ENCODE data around the gene FOXO1.

The FOXO1 gene

DNA sequence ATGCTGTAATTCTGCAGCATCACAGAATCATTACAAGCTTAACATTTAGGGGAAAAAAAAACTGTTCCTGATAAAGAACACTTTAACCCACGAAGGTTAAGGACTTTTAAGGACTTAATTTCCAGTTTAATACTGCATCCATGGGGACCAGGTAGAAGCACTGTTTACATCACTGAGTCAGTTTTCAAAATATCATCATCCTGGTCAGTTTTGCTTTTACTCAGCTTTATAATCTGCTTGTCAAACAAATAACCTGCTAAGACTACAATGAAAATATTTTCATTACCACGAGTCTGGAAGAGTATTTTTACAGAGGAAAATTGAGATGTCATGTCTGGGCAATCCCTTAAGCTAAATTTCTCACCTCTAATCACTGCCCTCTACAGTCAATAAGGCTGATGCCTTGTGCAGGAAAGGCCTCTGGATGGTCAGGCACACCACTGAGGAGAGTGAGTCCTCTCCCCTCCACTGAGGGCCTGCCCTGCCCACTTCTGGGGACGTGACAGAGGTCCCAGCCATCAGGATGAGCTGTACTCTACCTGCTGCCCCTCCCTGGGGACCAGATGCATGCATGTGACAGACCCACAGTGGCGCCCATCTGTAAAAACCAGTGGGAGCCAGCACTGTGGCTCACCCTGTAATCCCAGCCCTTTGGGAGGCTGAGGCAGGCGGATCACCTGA lies 31.0 kb downstream of the FOXO1 start:
- no peak for DNase-seq

GRCh38 chr13:40632915-40633314 lies 33.5 kb downstream of the FOXO1 start:
- DNase-seq, result no peak

DNA sequence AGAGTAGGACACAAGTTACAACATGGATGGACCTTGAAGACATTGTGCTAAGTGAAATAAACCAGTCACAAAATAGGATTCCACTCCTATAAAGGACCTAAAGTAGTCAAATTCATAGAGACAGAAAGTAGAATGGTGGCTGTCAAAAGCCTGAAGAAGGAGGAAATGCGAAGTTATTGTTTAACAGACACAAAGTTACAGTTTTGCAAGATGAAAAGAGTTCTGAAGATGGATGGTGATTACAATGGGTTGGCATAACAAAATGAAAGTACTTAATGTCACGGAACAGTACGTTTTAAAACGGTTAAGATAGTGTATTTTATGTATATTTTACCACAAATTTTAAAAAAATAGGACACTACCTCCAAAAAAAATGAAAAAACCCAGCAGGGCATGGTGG lies 34.8 kb downstream of the FOXO1 start:
- no peak for DNase-seq

DNA sequence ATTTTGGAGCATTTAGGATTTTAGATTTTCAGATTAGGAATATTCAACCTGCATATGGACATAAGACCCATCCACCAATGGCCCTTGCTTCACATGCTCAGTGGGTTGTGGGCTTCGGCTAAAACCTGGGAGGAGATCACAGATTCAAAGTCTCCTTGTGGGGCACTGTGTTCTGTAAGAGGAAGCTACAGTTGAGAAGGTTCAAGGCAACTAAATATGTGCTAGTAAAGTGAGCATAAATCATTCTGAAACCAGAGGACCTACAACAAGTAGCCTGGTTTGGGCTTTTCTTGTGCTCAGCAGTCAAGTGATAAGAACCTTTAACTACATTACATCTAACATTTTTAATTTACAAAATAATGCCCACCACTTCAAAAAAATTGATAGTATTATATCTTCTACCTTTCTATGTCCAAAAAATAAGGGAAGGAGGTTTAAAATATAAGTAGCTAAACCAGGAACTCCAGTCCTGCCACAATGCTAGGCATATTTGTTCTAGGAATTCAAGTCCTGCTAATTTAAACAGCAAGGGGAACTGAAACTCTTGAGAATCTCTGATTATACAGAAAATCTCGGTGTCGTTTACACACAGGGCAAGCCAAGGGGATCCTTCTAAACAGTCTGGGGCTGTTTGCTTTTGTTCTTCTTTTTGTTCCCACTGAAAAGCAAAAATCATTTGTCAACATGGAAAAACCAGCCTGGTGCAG lies 36.6 kb downstream of the FOXO1 start:
- no peak for DNase-seq

DNA sequence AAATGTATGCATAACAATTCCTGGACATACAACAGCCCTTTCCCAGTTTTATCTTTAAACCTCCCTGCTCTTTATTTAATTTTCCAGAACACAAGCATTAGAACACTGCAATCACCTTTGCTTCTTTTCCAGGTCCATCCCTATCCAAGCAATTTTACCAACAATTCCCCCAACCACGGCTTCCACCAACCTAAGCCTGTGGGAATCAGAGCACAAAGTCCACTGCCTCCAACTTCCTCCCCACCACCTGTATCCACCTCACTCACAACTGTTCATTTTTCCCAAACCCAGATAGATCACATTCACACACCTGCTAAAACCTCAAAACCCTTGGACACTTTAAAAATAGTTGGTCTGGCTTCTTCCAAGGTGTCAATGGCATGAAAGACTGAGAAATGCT lies 39.5 kb downstream of the FOXO1 start:
- DNase-seq, result no peak

DNA sequence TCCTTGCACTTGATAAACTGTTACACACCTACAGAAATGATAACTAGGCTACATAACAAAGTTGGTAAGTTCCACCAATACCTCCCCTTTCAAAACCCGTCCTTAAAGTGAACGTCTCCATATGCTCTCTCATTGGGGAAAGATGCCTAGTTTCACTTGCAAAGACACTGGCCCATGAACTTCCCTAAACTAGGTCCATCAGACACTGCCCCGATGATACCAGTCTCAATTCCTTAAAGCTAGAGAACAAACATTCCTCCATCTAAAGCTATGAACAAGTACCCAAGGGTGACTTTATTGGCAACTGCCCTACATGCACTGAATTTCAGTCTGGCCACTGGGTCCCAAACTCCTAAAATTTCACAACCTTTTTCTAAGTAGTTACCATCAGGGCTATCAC lies 39.9 kb downstream of the FOXO1 start:
- DNase-seq, result no peak

DNA sequence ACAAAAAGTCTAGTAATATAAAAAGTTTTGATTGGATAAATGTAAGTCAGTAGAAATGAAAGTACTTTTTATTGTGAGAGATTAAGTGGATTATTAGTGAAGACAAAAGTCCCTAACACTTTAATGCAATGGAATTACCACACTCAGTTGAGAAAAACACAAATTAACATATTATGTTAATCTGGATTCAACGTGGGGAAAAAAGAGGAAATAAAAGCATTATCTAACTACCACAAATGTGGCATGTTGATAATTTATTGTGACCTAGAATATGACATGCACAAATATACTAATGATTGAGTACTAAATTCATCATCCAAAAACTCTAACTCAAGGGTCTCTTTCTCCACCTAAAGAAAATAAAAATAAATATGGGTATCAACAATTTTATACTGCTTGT lies 41.5 kb downstream of the FOXO1 start:
- DNase-seq, result no peak

DNA sequence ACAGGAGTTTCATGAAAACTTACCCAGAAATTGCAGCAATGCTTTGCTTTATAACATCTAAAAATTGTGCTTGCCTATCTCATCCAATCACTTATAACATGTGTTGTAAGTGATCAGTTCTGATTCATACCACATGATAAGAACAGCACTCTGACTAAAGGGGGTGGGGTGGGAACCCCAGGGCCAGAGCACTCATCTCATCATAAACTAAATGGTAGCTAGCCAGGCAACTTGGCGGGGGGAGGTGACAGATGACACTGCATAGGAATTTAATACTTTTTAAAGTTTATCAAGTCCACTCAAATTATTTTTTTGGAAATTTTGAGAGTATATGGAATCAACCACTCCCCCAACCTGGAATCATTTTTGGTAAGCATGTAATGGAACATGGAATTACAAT lies 42.1 kb downstream of the FOXO1 start:
- DNase-seq, result no peak

DNA sequence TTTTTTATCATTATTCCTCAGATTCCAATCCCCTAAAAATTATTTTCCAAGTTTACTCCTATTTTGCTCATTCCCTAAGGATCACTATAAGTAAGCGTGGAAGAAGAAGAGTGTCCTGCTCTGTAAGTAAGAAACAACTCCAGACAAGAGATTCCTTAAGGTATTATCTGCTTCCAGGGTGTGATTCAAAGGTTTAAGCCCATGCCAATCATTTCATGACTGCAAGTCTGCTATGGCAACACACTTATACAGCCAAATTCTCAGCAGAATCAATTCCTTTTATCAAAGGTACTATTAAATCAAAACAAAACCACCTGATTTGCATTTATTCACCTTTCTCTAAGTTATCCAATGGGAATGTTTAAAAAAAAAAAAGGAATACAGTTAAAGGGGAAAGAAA lies 43.7 kb downstream of the FOXO1 start:
- DNase-seq, result no peak

DNA sequence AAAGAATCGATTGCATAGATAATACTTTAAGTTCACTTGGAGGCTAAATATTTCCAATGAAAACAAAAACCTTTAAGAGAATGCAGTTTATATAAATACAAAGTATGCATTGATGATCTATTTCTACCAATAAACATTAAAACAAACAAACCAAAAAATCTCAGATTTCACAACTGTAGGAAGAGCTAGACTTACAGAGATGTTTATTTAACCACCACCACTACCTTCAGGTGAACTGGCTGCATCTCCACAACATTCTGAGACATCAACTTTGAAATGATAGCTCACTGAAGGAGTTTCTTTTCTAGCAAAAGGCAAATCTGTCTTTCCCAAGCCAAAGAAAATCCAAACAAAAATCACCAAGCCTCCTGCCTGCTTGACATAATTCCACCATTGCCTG lies 44.2 kb downstream of the FOXO1 start:
- DNase-seq, result no peak

DNA sequence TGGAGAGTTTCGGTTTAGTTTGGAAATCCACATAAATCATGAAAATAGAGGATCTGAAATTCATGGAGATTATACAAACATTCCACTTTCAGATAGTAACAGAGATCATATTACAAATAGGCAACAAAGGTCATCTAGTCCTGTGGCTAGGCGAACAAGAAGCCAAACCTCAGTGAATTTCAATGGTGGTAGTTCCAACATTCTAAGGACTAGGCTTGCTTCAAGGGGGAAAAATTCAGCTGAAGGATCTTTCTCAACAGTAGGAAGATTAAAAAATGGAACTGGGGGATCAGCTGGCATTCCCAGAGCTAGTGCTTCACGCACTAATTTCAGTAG lies 47.0 kb downstream of the FOXO1 start:
- DNase-seq, result no peak

DNA sequence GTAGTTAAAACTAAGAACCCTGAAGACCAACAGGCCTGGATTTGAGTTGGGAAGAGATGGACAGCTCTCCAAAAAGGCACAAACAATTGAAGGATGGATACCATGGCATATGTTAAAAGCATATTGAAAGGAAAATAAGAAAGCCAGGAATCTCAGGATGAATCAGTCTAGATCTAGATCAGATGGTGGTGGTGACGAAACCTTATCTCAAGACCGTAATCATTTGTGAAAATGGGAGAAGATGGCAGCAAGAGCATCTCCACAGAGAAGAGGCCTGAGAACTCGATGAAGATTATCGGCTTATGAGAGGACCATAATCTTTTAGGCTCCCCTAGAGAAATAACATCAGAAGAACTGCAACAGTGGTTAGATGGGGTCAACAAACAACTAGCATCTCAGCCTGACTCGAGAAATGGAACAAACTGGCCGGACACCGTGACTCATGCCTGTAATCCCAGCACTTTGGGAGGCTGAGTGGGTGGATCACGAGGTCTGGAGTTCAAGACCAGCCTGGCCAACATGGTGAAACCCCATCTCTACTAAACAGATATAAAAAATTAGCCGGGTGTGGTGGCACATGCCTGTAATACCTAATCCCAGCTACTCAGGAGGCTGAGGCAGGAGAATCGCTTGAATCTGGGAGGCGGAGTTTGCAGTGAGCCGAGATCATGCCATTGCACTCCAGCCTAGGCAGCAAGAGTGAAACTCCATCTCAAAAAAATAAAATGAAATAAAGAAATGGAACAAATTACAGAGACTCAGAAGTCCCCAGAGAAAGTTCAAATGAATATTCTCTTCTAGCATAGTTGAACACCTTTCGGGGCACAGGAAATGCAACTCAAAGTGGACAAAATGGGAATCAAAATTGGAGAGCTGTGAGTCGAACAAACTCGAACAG lies 47.6 kb downstream of the FOXO1 start:
- DNase-seq, result no peak

DNA sequence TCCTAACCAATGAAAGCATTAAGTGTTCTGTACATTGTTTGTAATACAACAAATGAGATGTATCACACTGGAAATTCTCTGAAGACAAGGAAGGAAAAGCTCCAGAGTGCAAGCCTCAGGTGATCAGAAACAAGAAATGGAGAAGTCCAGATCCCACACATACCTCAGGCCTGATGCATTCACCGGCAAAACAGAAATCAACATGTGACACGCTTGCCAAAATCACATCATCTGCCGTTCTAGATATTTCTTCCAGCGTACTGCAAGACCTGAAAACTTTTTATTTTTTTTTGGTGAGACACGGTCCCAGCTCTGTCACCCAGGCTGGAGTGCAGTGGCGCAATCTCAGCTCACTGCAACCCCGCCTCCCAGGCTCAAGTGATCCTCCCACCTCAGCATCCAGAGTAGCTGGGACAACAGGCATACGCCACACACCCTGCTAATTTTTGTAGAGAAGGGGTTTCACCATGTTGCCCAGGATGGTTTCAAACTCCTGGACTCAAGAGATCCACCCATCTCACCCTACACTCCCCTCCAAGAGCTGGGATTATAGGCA lies 48.6 kb downstream of the FOXO1 start:
- DNase-seq, result no peak

DNA sequence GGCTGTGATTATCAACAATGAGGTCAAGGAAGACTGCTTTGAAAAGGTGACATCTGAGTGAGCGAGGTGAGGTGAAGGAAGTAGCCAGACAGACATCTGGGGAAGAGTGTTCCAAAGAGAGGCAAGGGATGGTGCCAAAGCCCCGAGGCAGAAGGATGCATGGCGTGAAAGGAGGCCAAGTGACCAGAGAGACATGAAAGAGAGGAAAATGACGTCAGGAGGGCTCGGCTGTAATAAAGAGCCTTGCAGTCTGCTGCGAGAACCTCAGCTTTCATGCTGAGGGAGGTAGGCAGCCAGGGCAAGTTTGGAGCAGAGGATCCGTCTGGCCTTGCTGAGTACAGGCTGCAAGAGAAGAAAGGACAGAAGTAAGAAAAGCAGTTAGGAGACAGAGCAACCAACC lies 50.8 kb downstream of the FOXO1 start:
- DNase-seq, result no peak

DNA sequence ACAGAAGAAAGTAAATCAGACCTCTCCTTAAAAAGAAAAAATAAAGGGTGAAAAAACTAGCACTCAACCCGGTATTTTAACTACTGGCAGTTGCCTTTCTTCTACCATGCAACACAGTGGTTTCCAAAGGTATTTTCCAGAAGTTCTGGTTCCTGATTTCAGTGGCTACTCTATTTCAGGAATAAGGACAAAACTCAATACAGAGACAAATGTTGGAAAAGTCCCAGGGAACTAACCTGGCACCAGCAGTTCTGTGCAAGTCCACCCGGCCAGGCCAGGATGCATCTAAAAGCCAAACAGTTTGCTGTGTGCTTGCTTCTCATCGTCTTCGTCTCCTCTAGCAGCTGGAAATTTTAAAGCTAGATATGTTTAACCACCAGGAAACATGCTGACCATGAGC lies 52.5 kb downstream of the FOXO1 start:
- no peak for DNase-seq

- no peak for DNase-seq
These were observed 53.1 kb downstream of the FOXO1 start for GRCh38 chr13:40613192-40613818.

DNA sequence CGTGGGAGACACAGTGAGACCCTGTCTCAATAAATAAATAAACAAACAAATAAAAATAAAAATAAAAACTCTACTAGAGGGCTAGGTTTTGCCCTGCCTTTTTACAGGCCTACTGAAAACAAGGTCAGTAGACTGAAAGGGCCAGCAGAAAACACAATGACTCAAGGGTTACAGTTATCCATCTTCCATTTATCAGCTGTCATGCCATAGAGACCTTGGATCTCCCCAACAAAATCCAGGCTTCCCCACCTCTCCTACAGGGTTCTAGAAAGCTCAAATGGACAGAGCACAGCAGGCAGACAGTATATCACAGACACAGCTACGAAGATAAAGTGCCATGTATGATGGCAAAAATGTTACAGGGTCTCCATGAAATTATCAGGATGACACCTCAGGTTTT lies 54.4 kb downstream of the FOXO1 start:
- DNase-seq, result no peak

DNA sequence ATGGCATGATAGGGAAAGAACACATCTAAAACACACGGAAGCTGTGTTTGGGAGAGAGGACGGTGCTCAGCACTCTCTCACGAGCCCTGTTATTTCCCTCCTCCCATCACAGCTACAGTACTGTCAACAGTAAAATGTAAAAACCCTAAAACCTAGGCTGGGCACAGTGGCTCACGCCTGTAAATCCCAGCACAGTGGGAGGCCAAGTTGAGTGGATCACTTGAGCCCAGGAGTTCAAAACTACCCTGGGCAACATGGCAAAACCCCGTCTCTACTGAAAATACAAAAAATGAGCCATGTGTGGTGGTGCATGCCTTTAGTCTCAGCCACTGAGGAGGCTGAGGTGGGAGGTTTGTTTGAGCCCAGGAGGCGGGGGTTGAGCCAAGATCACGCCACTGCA lies 54.8 kb downstream of the FOXO1 start:
- DNase-seq, result no peak

- DNase-seq, result no peak
These were observed 55.4 kb downstream of the FOXO1 start for GRCh38 chr13:40611004-40611403.

GRCh38 chr13:40609972-40610726 lies 56.3 kb downstream of the FOXO1 start:
- no peak for DNase-seq

GRCh38 chr13:40608308-40608707 lies 58.1 kb downstream of the FOXO1 start:
- DNase-seq, result no peak

DNA sequence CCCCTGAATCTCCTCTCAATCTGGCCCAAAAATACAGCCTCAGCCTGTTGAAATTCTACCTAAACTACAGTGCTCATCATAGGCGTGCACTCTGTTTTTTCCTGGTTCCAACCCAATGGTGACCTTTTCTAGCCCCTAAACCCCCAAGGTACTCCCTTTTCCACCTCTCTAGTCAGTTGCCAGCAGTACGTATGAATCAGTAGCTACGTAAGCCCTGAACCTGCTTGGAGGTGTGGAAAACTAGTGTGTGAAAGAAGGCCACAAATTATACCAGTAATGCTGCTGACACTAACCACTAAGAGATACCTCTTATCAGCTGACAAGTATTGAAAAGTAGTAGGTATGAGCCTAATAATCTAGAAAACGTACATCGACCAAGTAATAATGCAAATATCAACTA lies 60.9 kb downstream of the FOXO1 start:
- no peak for DNase-seq

DNA sequence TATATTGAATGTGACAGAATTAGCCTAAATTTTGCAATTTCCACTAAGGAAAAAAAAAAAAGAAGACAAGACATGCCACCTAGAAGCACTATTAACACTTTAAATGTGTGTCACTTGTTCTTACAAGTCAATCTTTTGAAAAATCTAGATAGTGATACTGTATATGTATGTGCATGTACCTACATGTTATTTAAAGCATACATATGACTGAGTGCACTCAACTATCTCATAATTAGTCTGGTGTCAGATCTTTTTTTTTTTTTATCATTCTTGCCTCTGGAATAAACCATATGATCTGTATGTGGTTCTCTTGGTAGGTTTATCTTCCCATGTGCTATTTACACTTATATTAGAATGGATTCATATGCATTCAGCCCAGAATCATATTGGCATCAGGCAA lies 62.3 kb downstream of the FOXO1 start:
- DNase-seq, result no peak
